HepG2 (cell line): ENCODE measurements around the gene TMCC2. TPM values are rescaled to one million over a fixed set of nuclear protein-coding genes. Genes with fewer than 3 reads are reported as not detected.

Source experiments
- ATF7 ChIP-seq, 2 experiments: fragments of 450-650 bp in 1 of 2; sonication (generic) in 1 of 2; formaldehyde crosslinking in 1 of 2; IDR thresholded peaks; 2 replicates each; pipeline versions ENCODE4 v1.4.0 to v1.6.1; 2016 to 2020; ENCODE audit warnings: antibody characterized with exemption in 1 of 2, mild to moderate bottlenecking in 1 of 2, missing genetic modification reagents in 1 of 2
- NAIF1 ChIP-seq: sonication (generic); formaldehyde crosslinking; IDR thresholded peaks from 2 replicates; pipeline ENCODE4 v1.5.0; 2020; ENCODE audit warnings: mild to moderate bottlenecking, missing genetic modification reagents, borderline replicate concordance
- SIX4 ChIP-seq: sonication (generic); formaldehyde crosslinking; IDR thresholded peaks from 2 replicates; pipeline ENCODE4 v1.4.0; 2020; ENCODE audit warnings: missing genetic modification reagents
- SMAD3 ChIP-seq: sonication (generic); formaldehyde crosslinking; IDR thresholded peaks from 2 replicates; pipeline ENCODE4 v1.4.0; 2020; ENCODE audit warnings: missing genetic modification reagents
- WIZ ChIP-seq: sonication (generic); formaldehyde crosslinking; IDR thresholded peaks from 2 replicates; pipeline ENCODE4 v1.5.1; 2020; ENCODE audit warnings: mild to moderate bottlenecking, missing genetic modification reagents
- ZFP36L2 ChIP-seq: sonication (generic); formaldehyde crosslinking; IDR thresholded peaks from 2 replicates; pipeline ENCODE4 v1.4.0; 2020; ENCODE audit warnings: missing genetic modification reagents
- ZNF12 ChIP-seq: sonication (generic); formaldehyde crosslinking; IDR thresholded peaks from 2 replicates; pipeline ENCODE4 v1.5.0; 2020; ENCODE audit warnings: missing genetic modification reagents
- ZNF3 ChIP-seq: IDR thresholded peaks from 2 replicates; pipeline ENCODE4 v1.7.0; 2017; ENCODE audit warnings: inconsistent platforms
- ZNF605 ChIP-seq: sonication (generic); formaldehyde crosslinking; IDR thresholded peaks from 2 replicates; pipeline ENCODE4 v1.8.0; 2022; ENCODE audit warnings: mild to moderate bottlenecking, missing genetic modification reagents
- polyA plus RNA-seq, 8 experiments: library from polyadenylated mRNA; depleted of rRNA in 3 of 8; stranded (reverse) in 7 of 8; unstranded in 1 of 8; fragments of >200 nt; fragmentation: Illumina TruSeq in 4 of 8; extraction: Trizol in 4 of 8; gene quantifications; 2 replicates each; pipeline versions ENCODE4 v1.2.1 to v1.2.3, GENCODE V29; 2011 to 2016; ENCODE audit warnings: low read depth in 4 of 8, missing spikeins in 1 of 8, mixed read lengths in 1 of 8; ENCODE audit not compliant: insufficient read depth in 1 of 8
- total RNA-seq, 5 experiments: library from RNA; depleted of rRNA; stranded (reverse); fragments of >200 nt; fragmentation: Illumina TruSeq; extraction: Trizol; gene quantifications; 2 replicates each; pipeline ENCODE4 v1.2.3, GENCODE V29; 2016; ENCODE audit warnings: low read depth in 1 of 5
- TF ChIP-seq, protein P1 (sequence below): IDR thresholded peaks from 2 replicates; pipeline ENCODE4 v1.6.1; 2012; ENCODE audit warnings: low read depth, low read length, improper control_type of control experiment
- TF ChIP-seq, protein P2 (sequence below): sonication (generic); formaldehyde crosslinking; IDR thresholded peaks from 2 replicates; pipeline ENCODE4 v1.4.0; 2020; ENCODE audit warnings: mild to moderate bottlenecking, low read depth, missing genetic modification reagents
- TF ChIP-seq, protein P3 (sequence below): sonication (generic); formaldehyde crosslinking; IDR thresholded peaks from 2 replicates; pipeline ENCODE4 v1.4.0; 2020; ENCODE audit warnings: missing genetic modification reagents
- TF ChIP-seq, protein P4 (sequence below): IDR thresholded peaks from 2 replicates; pipeline ENCODE4 v1.6.1; 2016; ENCODE audit warnings: low read depth, borderline replicate concordance
- TF ChIP-seq, protein P5 (sequence below): conservative IDR thresholded peaks from 2 replicates; pipeline ENCODE4 v1.6.1; 2018; ENCODE audit warnings: missing genetic modification reagents
- TF ChIP-seq, protein P6 (sequence below): sonication (generic); formaldehyde crosslinking; IDR thresholded peaks from 2 replicates; pipeline ENCODE4 v1.4.0; 2020; ENCODE audit warnings: missing genetic modification reagents
- TF ChIP-seq, protein P7 (sequence below): fragments of 450-650 bp; IDR thresholded peaks from 2 replicates; pipeline ENCODE4 v1.6.1; 2017

Gene TMCC2
- total and polyA plus RNA-seq, 2 of the 13 experiments (the other 11 are each of a cell fraction or from before 2014, with no cell fraction given) = 0.12 to 0.24 TPM

DNA sequence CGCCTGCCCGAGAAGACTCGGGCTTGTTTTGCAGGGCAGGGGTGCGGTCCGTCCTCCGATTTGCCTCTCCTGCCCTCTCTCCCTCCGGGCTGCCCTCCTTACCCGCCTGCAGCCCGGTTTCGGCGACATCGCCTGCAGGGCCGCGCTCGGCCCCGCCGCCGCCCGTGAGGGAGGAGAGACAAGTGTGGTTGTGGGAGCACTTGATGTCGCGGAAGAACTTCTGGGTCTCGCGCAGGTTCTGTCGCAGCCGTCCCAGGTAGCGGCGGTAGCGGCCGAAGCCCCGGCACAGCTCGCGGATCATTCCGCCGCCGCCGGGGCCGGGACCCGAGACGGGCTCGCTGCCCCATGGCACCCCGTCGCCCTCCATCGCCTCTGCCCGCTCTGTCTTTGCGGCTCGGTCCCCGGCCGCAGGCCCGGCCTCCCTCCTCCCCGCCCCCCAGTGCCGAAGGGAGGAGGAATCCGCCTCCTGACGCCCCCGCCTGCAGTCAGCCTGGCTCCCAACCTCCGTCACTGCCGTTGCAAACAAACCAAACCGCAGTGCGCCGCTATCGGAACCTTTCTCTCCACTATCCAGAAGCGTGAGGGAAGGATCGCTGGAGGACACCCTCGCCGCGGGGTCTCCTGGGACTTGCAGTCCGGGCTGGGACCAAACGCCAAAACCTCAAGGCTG, 16.4 kb upstream of the TMCC2 start, which contains the start of gene DSTYK (continued):
- TF ChIP-seq, protein P1, sequence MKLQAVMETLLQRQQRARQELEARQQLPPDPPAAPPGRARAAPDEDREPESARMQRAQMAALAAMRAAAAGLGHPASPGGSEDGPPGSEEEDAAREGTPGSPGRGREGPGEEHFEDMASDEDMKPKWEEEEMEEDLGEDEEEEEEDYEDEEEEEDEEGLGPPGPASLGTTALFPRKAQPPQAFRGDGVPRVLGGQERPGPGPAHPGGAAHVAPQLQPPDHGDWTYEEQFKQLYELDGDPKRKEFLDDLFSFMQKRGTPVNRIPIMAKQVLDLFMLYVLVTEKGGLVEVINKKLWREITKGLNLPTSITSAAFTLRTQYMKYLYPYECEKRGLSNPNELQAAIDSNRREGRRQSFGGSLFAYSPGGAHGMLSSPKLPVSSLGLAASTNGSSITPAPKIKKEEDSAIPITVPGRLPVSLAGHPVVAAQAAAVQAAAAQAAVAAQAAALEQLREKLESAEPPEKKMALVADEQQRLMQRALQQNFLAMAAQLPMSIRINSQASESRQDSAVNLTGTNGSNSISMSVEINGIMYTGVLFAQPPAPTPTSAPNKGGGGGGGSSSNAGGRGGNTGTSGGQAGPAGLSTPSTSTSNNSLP = 0 out of 2 replicates have a peak, but pooled peaks have one; percentile 22
- TF ChIP-seq WIZ (peak; percentile 80), ZNF12 (CRISPR knock-in tag) (peak; percentile 72; the same call in 1 of the 2 replicates), ATF7 (IDR thresholded peaks at IDR 0.05) (no peak), ATF7 (CRISPR knock-in tag; IDR thresholded peaks at IDR 0.05) (no peak), SIX4 (CRISPR knock-in tag) (peak; percentile 65), ZNF605 (CRISPR knock-in tag) (peak; percentile 72), ZNF3 (CRISPR knock-in tag) (no peak), ZFP36L2 (CRISPR knock-in tag) (peak; percentile 41; the same call in 1 of the 2 replicates), SMAD3 (CRISPR knock-in tag) (peak; percentile 98), NAIF1 (CRISPR knock-in tag) (peak; percentile 68; the same call in 1 of the 2 replicates)
- TF ChIP-seq, protein P2, sequence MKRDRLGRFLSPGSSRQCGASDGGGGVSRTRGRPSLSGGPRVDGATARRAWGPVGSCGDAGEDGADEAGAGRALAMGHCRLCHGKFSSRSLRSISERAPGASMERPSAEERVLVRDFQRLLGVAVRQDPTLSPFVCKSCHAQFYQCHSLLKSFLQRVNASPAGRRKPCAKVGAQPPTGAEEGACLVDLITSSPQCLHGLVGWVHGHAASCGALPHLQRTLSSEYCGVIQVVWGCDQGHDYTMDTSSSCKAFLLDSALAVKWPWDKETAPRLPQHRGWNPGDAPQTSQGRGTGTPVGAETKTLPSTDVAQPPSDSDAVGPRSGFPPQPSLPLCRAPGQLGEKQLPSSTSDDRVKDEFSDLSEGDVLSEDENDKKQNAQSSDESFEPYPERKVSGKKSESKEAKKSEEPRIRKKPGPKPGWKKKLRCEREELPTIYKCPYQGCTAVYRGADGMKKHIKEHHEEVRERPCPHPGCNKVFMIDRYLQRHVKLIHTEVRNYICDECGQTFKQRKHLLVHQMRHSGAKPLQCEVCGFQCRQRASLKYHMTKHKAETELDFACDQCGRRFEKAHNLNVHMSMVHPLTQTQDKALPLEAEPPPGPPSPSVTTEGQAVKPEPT (CRISPR knock-in tag) = peak; percentile 90; the same call in 1 of the 2 replicates
- TF ChIP-seq, protein P3, sequence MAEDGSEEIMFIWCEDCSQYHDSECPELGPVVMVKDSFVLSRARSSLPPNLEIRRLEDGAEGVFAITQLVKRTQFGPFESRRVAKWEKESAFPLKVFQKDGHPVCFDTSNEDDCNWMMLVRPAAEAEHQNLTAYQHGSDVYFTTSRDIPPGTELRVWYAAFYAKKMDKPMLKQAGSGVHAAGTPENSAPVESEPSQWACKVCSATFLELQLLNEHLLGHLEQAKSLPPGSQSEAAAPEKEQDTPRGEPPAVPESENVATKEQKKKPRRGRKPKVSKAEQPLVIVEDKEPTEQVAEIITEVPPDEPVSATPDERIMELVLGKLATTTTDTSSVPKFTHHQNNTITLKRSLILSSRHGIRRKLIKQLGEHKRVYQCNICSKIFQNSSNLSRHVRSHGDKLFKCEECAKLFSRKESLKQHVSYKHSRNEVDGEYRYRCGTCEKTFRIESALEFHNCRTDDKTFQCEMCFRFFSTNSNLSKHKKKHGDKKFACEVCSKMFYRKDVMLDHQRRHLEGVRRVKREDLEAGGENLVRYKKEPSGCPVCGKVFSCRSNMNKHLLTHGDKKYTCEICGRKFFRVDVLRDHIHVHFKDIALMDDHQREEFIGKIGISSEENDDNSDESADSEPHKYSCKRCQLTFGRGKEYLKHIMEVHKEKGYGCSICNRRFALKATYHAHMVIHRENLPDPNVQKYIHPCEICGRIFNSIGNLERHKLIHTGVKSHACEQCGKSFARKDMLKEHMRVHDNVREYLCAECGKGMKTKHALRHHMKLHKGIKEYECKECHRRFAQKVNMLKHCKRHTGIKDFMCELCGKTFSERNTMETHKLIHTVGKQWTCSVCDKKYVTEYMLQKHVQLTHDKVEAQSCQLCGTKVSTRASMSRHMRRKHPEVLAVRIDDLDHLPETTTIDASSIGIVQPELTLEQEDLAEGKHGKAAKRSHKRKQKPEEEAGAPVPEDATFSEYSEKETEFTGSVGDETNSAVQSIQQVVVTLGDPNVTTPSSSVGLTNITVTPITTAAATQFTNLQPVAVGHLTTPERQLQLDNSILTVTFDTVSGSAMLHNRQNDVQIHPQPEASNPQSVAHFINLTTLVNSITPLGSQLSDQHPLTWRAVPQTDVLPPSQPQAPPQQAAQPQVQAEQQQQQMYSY (CRISPR knock-in tag) = 0 out of 2 replicates have a peak, but pooled peaks have one; percentile 8
- TF ChIP-seq, protein P4, sequence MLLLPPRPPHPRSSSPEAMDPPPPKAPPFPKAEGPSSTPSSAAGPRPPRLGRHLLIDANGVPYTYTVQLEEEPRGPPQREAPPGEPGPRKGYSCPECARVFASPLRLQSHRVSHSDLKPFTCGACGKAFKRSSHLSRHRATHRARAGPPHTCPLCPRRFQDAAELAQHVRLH (CRISPR knock-in tag) = peak; percentile 82; the same call in 1 of the 2 replicates
- TF ChIP-seq, protein P5, sequence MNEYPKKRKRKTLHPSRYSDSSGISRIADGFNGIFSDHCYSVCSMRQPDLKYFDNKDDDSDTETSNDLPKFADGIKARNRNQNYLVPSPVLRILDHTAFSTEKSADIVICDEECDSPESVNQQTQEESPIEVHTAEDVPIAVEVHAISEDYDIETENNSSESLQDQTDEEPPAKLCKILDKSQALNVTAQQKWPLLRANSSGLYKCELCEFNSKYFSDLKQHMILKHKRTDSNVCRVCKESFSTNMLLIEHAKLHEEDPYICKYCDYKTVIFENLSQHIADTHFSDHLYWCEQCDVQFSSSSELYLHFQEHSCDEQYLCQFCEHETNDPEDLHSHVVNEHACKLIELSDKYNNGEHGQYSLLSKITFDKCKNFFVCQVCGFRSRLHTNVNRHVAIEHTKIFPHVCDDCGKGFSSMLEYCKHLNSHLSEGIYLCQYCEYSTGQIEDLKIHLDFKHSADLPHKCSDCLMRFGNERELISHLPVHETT = peak; percentile 91
- TF ChIP-seq, protein P6, sequence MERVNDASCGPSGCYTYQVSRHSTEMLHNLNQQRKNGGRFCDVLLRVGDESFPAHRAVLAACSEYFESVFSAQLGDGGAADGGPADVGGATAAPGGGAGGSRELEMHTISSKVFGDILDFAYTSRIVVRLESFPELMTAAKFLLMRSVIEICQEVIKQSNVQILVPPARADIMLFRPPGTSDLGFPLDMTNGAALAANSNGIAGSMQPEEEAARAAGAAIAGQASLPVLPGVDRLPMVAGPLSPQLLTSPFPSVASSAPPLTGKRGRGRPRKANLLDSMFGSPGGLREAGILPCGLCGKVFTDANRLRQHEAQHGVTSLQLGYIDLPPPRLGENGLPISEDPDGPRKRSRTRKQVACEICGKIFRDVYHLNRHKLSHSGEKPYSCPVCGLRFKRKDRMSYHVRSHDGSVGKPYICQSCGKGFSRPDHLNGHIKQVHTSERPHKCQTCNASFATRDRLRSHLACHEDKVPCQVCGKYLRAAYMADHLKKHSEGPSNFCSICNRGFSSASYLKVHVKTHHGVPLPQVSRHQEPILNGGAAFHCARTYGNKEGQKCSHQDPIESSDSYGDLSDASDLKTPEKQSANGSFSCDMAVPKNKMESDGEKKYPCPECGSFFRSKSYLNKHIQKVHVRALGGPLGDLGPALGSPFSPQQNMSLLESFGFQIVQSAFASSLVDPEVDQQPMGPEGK = peak; percentile 95
- TF ChIP-seq, protein P7, sequence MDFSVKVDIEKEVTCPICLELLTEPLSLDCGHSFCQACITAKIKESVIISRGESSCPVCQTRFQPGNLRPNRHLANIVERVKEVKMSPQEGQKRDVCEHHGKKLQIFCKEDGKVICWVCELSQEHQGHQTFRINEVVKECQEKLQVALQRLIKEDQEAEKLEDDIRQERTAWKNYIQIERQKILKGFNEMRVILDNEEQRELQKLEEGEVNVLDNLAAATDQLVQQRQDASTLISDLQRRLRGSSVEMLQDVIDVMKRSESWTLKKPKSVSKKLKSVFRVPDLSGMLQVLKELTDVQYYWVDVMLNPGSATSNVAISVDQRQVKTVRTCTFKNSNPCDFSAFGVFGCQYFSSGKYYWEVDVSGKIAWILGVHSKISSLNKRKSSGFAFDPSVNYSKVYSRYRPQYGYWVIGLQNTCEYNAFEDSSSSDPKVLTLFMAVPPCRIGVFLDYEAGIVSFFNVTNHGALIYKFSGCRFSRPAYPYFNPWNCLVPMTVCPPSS = no peak
